Stomach (tissue), 4 donors: ENCODE measurements around the gene AKIRIN1.

Experiments
- CTCF ChIP-seq, 7 experiments: fragments of 450-650 bp in 4 of 7; fragments of 200-600 bp in 3 of 7; sonication (generic) in 3 of 7; IDR thresholded peaks; one replicate each; pipeline ENCODE4 v1.5.1; 2016 to 2019; ENCODE audit warnings: antibody characterized with exemption in 7 of 7, control low read depth in 2 of 7, mild to moderate bottlenecking in 1 of 7
- POLR2A ChIP-seq, 4 donors: fragments of 450-650 bp; IDR thresholded peaks; one replicate each; pipeline ENCODE4 v1.6.1; 2016; ENCODE audit warnings: antibody characterized with exemption in 4 of 4, control low read depth in 2 of 4, mild to moderate bottlenecking in 1 of 4, moderate library complexity in 1 of 4
- POLR2AphosphoS5 ChIP-seq, 3 donors: sonication (generic); formaldehyde crosslinking; IDR thresholded peaks; one replicate each; pipeline ENCODE4 v1.6.1; 2016; ENCODE audit warnings: antibody characterized with exemption in 3 of 3

DNA sequence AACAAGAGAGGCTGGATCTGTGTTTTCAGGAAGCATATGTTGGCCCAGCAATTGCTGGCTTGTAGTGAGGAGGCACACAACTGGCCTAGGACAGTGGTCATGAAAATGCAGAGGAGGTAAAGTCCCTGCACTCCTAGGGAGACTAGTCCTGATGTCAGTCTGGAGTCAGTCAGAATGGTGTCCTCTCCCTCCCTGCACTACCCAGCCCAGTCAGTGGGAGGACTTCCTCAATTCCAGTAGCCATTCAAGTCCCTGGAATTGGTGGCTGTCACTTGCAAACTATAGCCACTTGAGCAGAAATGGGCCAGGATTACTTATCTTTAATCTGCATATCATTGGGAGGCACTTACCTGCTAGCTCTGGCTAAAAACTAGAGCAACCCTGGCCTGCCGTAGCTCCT, 53.7 kb downstream of the AKIRIN1 start:
- no peak for TF ChIP-seq POLR2AphosphoS5 (IDR thresholded peaks at IDR 0.05)
- no peak for TF ChIP-seq CTCF (IDR thresholded peaks at IDR 0.05)
- no peak for TF ChIP-seq POLR2A (IDR thresholded peaks at IDR 0.05)
